Peyer's patch (tissue), 4 donors: ENCODE measurements around the gene EYA2.

Experiments
- CTCF ChIP-seq, 6 experiments: fragments of 450-650 bp in 4 of 6; fragments of 200-600 bp in 2 of 6; sonication (generic) in 1 of 6; IDR thresholded peaks; one replicate each; pipeline ENCODE4 v1.5.1; 2017 to 2019; ENCODE audit warnings: antibody characterized with exemption in 6 of 6, mild to moderate bottlenecking in 3 of 6, moderate library complexity in 1 of 6
- POLR2A ChIP-seq, 2 donors: fragments of 450-650 bp; IDR thresholded peaks; one replicate each; pipeline ENCODE4 v1.5.1; 2017; ENCODE audit warnings: antibody characterized with exemption in 2 of 2, mild to moderate bottlenecking in 2 of 2, moderate library complexity in 2 of 2

GRCh38 chr20:47118206-47118605 is 223.6 kb downstream of the EYA2 start:
- no peak for TF ChIP-seq CTCF (IDR thresholded peaks at IDR 0.05)
- no peak for TF ChIP-seq POLR2A (IDR thresholded peaks at IDR 0.05)
